GM23338 (cell line): ENCODE data around the gene ELOF1. TPM values are rescaled to one million over a fixed set of nuclear protein-coding genes. Genes with fewer than 3 reads are reported as not detected.

Experiments
- ATAC-seq: fragments of 200-7000 bp; cut with Tn5 transposase; 3 replicates; pipeline ENCODE4 v1.9.1; 2020
- DNase-seq: peaks from one replicate; pipeline ENCODE4 v3.0.0-alpha.2; 2015; ENCODE audit warnings: low spot score
- H2AFZ ChIP-seq: fragments of 200-600 bp; sonication (generic); 2 replicates; pipeline ENCODE4 v1.8.0; 2016; ENCODE audit warnings: antibody characterized with exemption, mild to moderate bottlenecking, moderate library complexity
- H3F3A ChIP-seq: fragments of 200-600 bp; sonication (generic); replicated peaks from 2 replicates; pipeline ENCODE4 v1.8.0; 2017; ENCODE audit warnings: antibody characterized with exemption, mixed run types, low read depth
- H3K27ac ChIP-seq: fragments of 200-600 bp; sonication (generic); 2 replicates; pipeline ENCODE4 v1.6.1; 2016; ENCODE audit warnings: low read depth
- H3K27me3 ChIP-seq: fragments of 200-600 bp; sonication (generic); 2 replicates; pipeline ENCODE4 v1.8.0; 2016; ENCODE audit warnings: mild to moderate bottlenecking, mixed run types, moderate library complexity; ENCODE audit not compliant: insufficient read depth
- H3K36me3 ChIP-seq: fragments of 200-600 bp; sonication (generic); 2 replicates; pipeline ENCODE4 v1.8.0; 2016; ENCODE audit warnings: mild to moderate bottlenecking; ENCODE audit not compliant: insufficient read depth
- H3K4me1 ChIP-seq: fragments of 200-600 bp; sonication (generic); 2 replicates; pipeline ENCODE4 v1.8.0; 2016; ENCODE audit warnings: mild to moderate bottlenecking, moderate library complexity; ENCODE audit not compliant: insufficient read depth
- H3K4me2 ChIP-seq: fragments of 200-600 bp; sonication (generic); 2 replicates; pipeline ENCODE4 v1.7.1; 2017; ENCODE audit warnings: mixed run types
- H3K4me3 ChIP-seq: fragments of 200-600 bp; sonication (generic); 2 replicates; pipeline ENCODE4 v1.6.1; 2016; ENCODE audit warnings: mixed run types
- H3K79me2 ChIP-seq: fragments of 200-600 bp; sonication (generic); replicated peaks from 2 replicates; pipeline ENCODE4 v1.8.0; 2017; ENCODE audit warnings: mild to moderate bottlenecking; ENCODE audit not compliant: insufficient read depth
- H3K9me2 ChIP-seq: fragments of 200-600 bp; sonication (generic); 2 replicates; pipeline ENCODE4 v1.8.0; 2017; ENCODE audit not compliant: insufficient read depth
- H4K20me1 ChIP-seq: fragments of 200-600 bp; sonication (generic); replicated peaks from 2 replicates; pipeline ENCODE4 v1.8.0; 2017; ENCODE audit warnings: mild to moderate bottlenecking; ENCODE audit not compliant: insufficient read depth
- H3K27ac Mint-ChIP-seq: 2 replicates; pipeline ENCODE4 v1.8.0; 2020; ENCODE audit warnings: inconsistent platforms, mild to moderate bottlenecking, moderate library complexity, mixed read lengths
- H3K27me3 Mint-ChIP-seq: 3 replicates; pipeline ENCODE4 v1.8.0; 2022; ENCODE audit warnings: low read depth, mild to moderate bottlenecking, moderate library complexity, mixed read lengths, inconsistent platforms; ENCODE audit not compliant: insufficient read depth, poor library complexity
- H3K36me3 Mint-ChIP-seq: 3 replicates; pipeline ENCODE4 v1.8.0; 2021; ENCODE audit warnings: low read depth, mild to moderate bottlenecking, inconsistent platforms, moderate library complexity, mixed read lengths
- H3K4me1 Mint-ChIP-seq: 3 replicates; pipeline ENCODE4 v1.8.0; 2020; ENCODE audit warnings: mild to moderate bottlenecking, inconsistent platforms, mixed read lengths
- H3K4me3 Mint-ChIP-seq: 3 replicates; pipeline ENCODE4 v1.8.0; 2021; ENCODE audit warnings: moderate library complexity, mild to moderate bottlenecking, inconsistent platforms, mixed read lengths
- H3K9me3 Mint-ChIP-seq: 3 replicates; pipeline ENCODE4 v1.8.0; 2020; ENCODE audit warnings: moderate library complexity, mild to moderate bottlenecking, inconsistent platforms, mixed read lengths
- CREB1 ChIP-seq: fragments of 250-450 bp; sonication (Bioruptor Pico); IDR thresholded peaks from 2 replicates; pipeline ENCODE4 v1.5.0; 2020; ENCODE audit warnings: low read depth, mild to moderate bottlenecking, moderate library complexity
- CTCF ChIP-seq, 2 experiments: fragments of 200-600 bp in 1 of 2; sonication (generic) in 1 of 2; conservative IDR thresholded peaks; 2 replicates each; pipeline versions ENCODE4 v1.5.1 to v1.6.1; 2016 to 2017; ENCODE audit warnings: antibody characterized with exemption in 2 of 2, low read depth in 2 of 2, mild to moderate bottlenecking in 2 of 2, moderate library complexity in 1 of 2
- EZH2phosphoT487 ChIP-seq: fragments of 200-600 bp; sonication (generic); IDR thresholded peaks from one replicate; pipeline ENCODE4 v1.8.1; 2018; ENCODE audit warnings: antibody characterized with exemption; ENCODE audit not compliant: unreplicated experiment
- JUNB ChIP-seq: IDR thresholded peaks from one replicate; pipeline ENCODE4 v1.6.1; 2016; ENCODE audit warnings: antibody characterized with exemption; ENCODE audit not compliant: unreplicated experiment
- NANOG ChIP-seq: IDR thresholded peaks from 2 replicates; pipeline ENCODE4 v1.6.1; 2016; ENCODE audit warnings: antibody characterized with exemption, borderline replicate concordance
- POLR2AphosphoS5 ChIP-seq: IDR thresholded peaks from 2 replicates; pipeline ENCODE4 v1.6.1; 2016; ENCODE audit warnings: antibody characterized with exemption, low read depth
- REST ChIP-seq: IDR thresholded peaks from one replicate; pipeline ENCODE4 v1.6.1; 2018; ENCODE audit warnings: antibody characterized with exemption; ENCODE audit not compliant: unreplicated experiment
- STAT1 ChIP-seq: IDR thresholded peaks from one replicate; pipeline ENCODE4 v1.6.1; 2016; ENCODE audit warnings: antibody characterized with exemption; ENCODE audit not compliant: unreplicated experiment
- ZNF114 ChIP-seq: fragments of 250-450 bp; sonication (Bioruptor Pico); IDR thresholded peaks from 2 replicates; pipeline ENCODE4 v1.5.0; 2020; ENCODE audit warnings: mild to moderate bottlenecking, moderate library complexity
- ZNF331 ChIP-seq: fragments of 250-450 bp; sonication (Bioruptor Pico); IDR thresholded peaks from 2 replicates; pipeline ENCODE4 v1.5.0; 2020; ENCODE audit warnings: low read depth, mild to moderate bottlenecking, moderate library complexity
- ZNF462 ChIP-seq: fragments of 250-450 bp; sonication (Bioruptor Pico); IDR thresholded peaks from 2 replicates; pipeline ENCODE4 v1.5.0; 2020; ENCODE audit warnings: mild to moderate bottlenecking, moderate library complexity
- polyA plus RNA-seq: library from polyadenylated mRNA; unstranded; fragments of >200 nt; fragmentation: Nextera tagmentation; extraction: Ambion mirVana; gene quantifications from 2 replicates; pipeline ENCODE4 v1.2.1, GENCODE V29; 2016
- total RNA-seq: library from RNA; depleted of rRNA; stranded (reverse); fragments of >200 nt; shearing (Covaris generic); gene quantifications from 2 replicates; pipeline ENCODE4 v1.2.3, GENCODE V29; 2014

The ELOF1 gene
- total and polyA plus RNA-seq, 2 experiments from 2014 or later = 73.3 to 103 TPM

- no peaks in the 10 kb centered on the region for H3K9me2 ChIP-seq
- no peaks in the 10 kb centered on the region for H3K9me3 Mint-ChIP-seq
- H4K20me1 ChIP-seq = no peaks in the 10 kb centered on the region
- H3K27ac ChIP-seq = no peak overlapping the region
- H2AFZ ChIP-seq = no peak overlapping the region
- H3K36me3 Mint-ChIP-seq = peaks cover 3% of the 10 kb centered on the region; the same call in 1 of the 3 replicates
- peaks cover 9% of the 10 kb centered on the region; the same call in 1 of the 2 replicates for H3F3A ChIP-seq
- H3K27me3 ChIP-seq = peaks cover 5% of the 10 kb centered on the region; the same call in 1 of the 2 replicates
- peak overlapping the region; percentile 68; the same call in 1 of the 2 replicates for H3K27ac Mint-ChIP-seq
- peaks cover 27% of the 10 kb centered on the region for H3K27me3 Mint-ChIP-seq
- DNase-seq (no peak), ATAC-seq (no peak)
- H3K4me1 Mint-ChIP-seq = peaks cover 17% of the 10 kb centered on the region
- no peak for TF ChIP-seq CTCF (conservative IDR thresholded peaks at IDR 0.05; ENCODE audit: low read depth in 2 of 2)
- TF ChIP-seq POLR2AphosphoS5 = no peak
- no peak for TF ChIP-seq STAT1
- no peak for TF ChIP-seq EZH2phosphoT487
- TF ChIP-seq CREB1 (CRISPR knock-in tag) = no peak
- no peak for TF ChIP-seq ZNF114
- no peak for TF ChIP-seq NANOG
- TF ChIP-seq REST = no peak
- TF ChIP-seq ZNF331 (CRISPR knock-in tag) = no peak
- TF ChIP-seq JUNB = no peak
- no peak for TF ChIP-seq ZNF462 (CRISPR knock-in tag)
- H3K36me3 ChIP-seq = no peaks in the 10 kb centered on the region
- H3K4me2 ChIP-seq = no peak overlapping the region
- no peaks in the 10 kb centered on the region for H3K79me2 ChIP-seq
- H3K4me3 Mint-ChIP-seq = peak overlapping the region; percentile 16; the same call in 1 of the 3 replicates
- no peak overlapping the region for H3K4me3 ChIP-seq
- H3K4me1 ChIP-seq = peaks cover 13% of the 10 kb centered on the region; the same call in 1 of the 2 replicates
Measured at GRCh38 chr19:11534948-11535347, 24.1 kb downstream of the ELOF1 start.
